HUES64 (cell line): Measurements from ENCODE around the gene PHF11.
"Not testable (repeated sequence)": the region's sequence is repeated elsewhere in the genome, so short reads cannot be mapped to it uniquely, and the experiment has no call there.

Experiments used
- H3K27ac ChIP-seq: 2 replicates; pipeline ENCODE4 v1.7.0; 2013; ENCODE audit warnings: low read depth, low read length, inconsistent platforms
- H3K27me3 ChIP-seq: 2 replicates; pipeline ENCODE4 v1.6.1; 2013; ENCODE audit warnings: mild to moderate bottlenecking, low read length; ENCODE audit not compliant: insufficient read depth
- H3K36me3 ChIP-seq: 2 replicates; pipeline ENCODE4 v1.6.1; 2013; ENCODE audit warnings: mild to moderate bottlenecking, low read length; ENCODE audit not compliant: insufficient read depth
- H3K4me1 ChIP-seq: 2 replicates; pipeline ENCODE4 v1.6.1; 2013; ENCODE audit warnings: mild to moderate bottlenecking, low read length, moderate library complexity; ENCODE audit not compliant: insufficient read depth
- H3K4me3 ChIP-seq: 2 replicates; pipeline ENCODE4 v1.5.1; 2013; ENCODE audit warnings: mild to moderate bottlenecking, low read length, moderate library complexity
- H3K9ac ChIP-seq: 2 replicates; pipeline ENCODE4 v1.6.1; 2013; ENCODE audit warnings: mild to moderate bottlenecking, low read depth, low read length
- H3K9me3 ChIP-seq: 2 replicates; pipeline ENCODE4 v1.6.1; 2013; ENCODE audit warnings: low read depth, low read length; ENCODE audit not compliant: insufficient read depth
- WGBS: fragments of 150-250, 120-280 bp; methylation state at CpG from one replicate; pipeline ENCODE4 v1.1.7; 2013; ENCODE audit warnings: missing lambda C conversion rate; 5-methylcytosine and 5-hydroxymethylcytosine counted together

The PHF11 gene

DNA sequence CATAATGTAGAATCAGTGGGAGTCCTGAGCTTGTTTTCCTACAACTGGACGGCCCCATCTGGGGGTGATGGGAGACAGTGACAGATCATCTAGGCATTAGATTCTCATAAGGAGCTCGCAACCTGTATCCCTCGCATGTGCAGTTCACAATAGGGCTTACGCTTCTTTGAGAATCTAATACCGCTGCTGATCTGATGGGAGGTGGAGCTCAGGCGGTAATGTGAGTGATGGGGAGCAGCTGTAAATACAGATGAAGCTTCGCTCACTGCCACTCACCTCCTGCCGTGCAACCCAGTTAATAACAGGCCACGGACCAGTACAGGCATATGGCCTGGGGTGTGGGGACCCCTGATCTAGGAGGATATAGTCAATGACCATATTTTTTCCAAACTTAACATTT is 50.8 kb downstream of the PHF11 start:
- no peak overlapping the region for H3K9ac ChIP-seq
- no peak overlapping the region for H3K27ac ChIP-seq
- H3K4me1 ChIP-seq: no peaks in the 10 kb centered on the region
- no peak overlapping the region for H3K4me3 ChIP-seq
- H3K9me3 ChIP-seq: no peaks in the 10 kb centered on the region
- peaks cover 74% of the 10 kb centered on the region for H3K36me3 ChIP-seq
- 97% methylated on average over 9 of the region's 9 CpGs for WGBS
- H3K27me3 ChIP-seq: no peaks in the 10 kb centered on the region

DNA sequence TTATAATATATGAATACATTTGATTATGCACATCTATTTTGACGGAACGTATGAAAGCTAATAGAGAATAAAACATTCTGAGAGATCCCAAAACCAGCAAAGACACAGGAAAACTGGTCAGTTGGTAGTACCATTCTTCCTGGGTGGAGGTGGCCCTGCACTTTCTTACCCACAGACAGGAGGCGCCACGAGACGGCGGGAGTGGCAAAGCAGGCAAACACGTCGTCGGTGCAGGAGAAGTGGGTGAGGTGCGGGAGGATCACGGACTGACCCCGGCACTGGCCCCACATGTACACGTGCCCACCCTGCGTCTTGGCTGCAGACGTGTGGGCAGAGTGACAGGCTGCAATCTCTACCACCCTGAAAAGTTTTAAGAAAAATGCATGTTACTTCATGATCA is 53.5 kb downstream of the PHF11 start:
- H3K36me3 ChIP-seq: peaks cover 65% of the 10 kb centered on the region
- H3K4me1 ChIP-seq: no peaks in the 10 kb centered on the region
- no peak overlapping the region for H3K9ac ChIP-seq
- no peaks in the 10 kb centered on the region for H3K9me3 ChIP-seq
- WGBS: 91% methylated on average over 15 of the region's 15 CpGs
- no peak overlapping the region for H3K27ac ChIP-seq
- no peak overlapping the region for H3K4me3 ChIP-seq
- no peaks in the 10 kb centered on the region for H3K27me3 ChIP-seq

DNA sequence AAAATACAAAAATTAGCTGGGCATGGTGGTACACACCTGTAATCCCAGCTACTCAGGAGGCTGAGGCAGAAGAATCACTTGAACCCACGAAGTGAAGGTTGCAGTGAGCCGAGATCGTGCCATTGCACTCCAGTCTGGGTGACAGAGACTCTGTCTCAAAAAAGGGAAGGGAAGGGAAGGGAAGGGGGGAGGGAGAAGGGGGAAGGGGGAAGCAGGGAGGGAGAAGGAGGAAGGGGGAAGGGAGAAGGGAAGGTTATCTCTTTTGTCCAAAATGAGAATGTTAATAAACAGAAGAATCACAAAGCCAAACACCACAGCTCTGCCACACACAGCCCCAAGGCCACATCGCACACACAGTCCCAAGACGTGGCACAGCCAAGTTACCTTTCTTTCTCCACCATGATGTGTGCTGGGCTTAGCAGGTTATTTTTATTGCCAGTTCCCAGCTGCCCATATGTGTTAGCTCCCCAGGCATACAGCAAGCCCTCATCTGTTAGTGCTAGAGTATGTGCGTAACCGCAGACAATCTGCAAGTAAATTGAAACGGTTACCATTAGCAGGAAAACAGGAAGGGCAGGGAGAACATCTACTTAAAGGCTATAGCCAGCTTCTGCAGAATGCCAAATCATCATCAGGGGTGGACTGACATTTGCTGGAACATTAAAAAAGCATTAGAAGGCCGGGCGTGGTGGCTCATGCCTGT is 55.3 kb downstream of the PHF11 start:
- Histone ChIP-seq H3K36me3 (peaks cover 64% of the 10 kb centered on the region), H3K4me3 (no peak overlapping the region), H3K27me3 (no peaks in the 10 kb centered on the region), H3K9ac (no peak overlapping the region), H3K9me3 (no peaks in the 10 kb centered on the region), H3K27ac (no peak overlapping the region), H3K4me1 (no peaks in the 10 kb centered on the region)
- WGBS: 96% methylated on average over 10 of the region's 10 CpGs

GRCh38 chr13:49553888-49554287 is 58.1 kb downstream of the PHF11 start:
- 93% methylated on average over 2 of the region's 2 CpGs for WGBS
- no peaks in the 10 kb centered on the region for H3K4me1 ChIP-seq
- no peaks in the 10 kb centered on the region for H3K9me3 ChIP-seq
- no peak overlapping the region for H3K4me3 ChIP-seq
- no peak overlapping the region for H3K27ac ChIP-seq
- no peaks in the 10 kb centered on the region for H3K27me3 ChIP-seq
- peaks cover 57% of the 10 kb centered on the region for H3K36me3 ChIP-seq
- H3K9ac ChIP-seq: no peak overlapping the region

GRCh38 chr13:49554387-49554786 is 58.6 kb downstream of the PHF11 start:
- no peak overlapping the region for H3K9ac ChIP-seq
- WGBS: 82% methylated on average over 10 of the region's 11 CpGs
- H3K27me3 ChIP-seq: no peaks in the 10 kb centered on the region
- no peak overlapping the region for H3K27ac ChIP-seq
- no peaks in the 10 kb centered on the region for H3K9me3 ChIP-seq
- no peaks in the 10 kb centered on the region for H3K4me1 ChIP-seq
- peaks cover 57% of the 10 kb centered on the region for H3K36me3 ChIP-seq
- H3K4me3 ChIP-seq: no peak overlapping the region

- WGBS: 95% methylated on average over 3 of the region's 3 CpGs
- no peak overlapping the region for H3K9ac ChIP-seq
- H3K4me3 ChIP-seq: no peak overlapping the region
- no peak overlapping the region for H3K27ac ChIP-seq
- peaks cover 62% of the 10 kb centered on the region for H3K36me3 ChIP-seq
- H3K9me3 ChIP-seq: no peaks in the 10 kb centered on the region
- H3K27me3 ChIP-seq: no peaks in the 10 kb centered on the region
- no peaks in the 10 kb centered on the region for H3K4me1 ChIP-seq
Observed at GRCh38 chr13:49559006-49559405, 63.3 kb downstream of the PHF11 start.

DNA sequence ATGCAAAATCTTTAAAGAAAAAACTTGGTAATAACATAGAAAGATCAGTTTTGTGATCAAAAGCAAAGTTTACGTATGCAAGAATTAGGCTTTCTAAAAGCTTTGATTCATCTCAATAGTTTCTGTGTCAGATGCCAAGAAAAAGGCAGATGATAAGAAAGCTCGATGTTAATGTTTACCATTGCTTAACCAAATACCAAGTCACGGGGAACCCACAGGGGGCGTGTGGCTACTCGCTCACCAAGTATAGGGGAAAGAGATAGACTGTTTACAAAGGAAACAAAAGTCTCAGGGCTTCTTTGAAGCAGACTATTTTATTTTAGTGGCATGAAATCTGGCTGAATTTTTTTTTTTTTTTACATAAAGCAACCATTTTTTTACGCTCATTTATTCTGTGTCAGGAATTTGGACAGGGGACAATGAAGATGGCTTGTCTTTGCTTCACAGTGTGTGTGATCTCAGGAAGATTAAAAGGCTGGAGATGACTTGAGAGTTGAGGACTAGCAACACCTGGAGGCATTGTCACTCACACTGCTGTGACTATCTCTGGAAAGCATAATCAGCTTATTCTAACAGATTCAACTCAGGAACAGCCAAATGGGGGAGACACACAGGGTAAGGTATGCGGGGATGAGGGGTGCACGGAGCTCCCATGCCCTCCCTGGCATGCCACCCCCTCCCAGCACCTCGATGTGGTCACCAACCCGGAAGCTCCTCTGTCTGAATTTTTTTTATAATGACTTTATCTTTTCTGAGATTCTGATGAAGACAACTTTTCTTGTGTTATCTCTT is 64.7 kb downstream of the PHF11 start:
- WGBS: 85% methylated on average over 10 of the region's 10 CpGs
- no peak overlapping the region for H3K9ac ChIP-seq
- no peaks in the 10 kb centered on the region for H3K4me1 ChIP-seq
- no peaks in the 10 kb centered on the region for H3K27me3 ChIP-seq
- no peak overlapping the region for H3K4me3 ChIP-seq
- H3K27ac ChIP-seq: no peak overlapping the region
- H3K9me3 ChIP-seq: no peaks in the 10 kb centered on the region
- H3K36me3 ChIP-seq: peaks cover 53% of the 10 kb centered on the region

- Histone ChIP-seq H3K27ac (no peak overlapping the region), H3K36me3 (peaks cover 48% of the 10 kb centered on the region), H3K4me1 (no peaks in the 10 kb centered on the region), H3K9me3 (no peaks in the 10 kb centered on the region), H3K27me3 (no peaks in the 10 kb centered on the region), H3K4me3 (no peak overlapping the region), H3K9ac (no peak overlapping the region)
- WGBS: 86% methylated on average over 3 of the region's 3 CpGs
Observed at GRCh38 chr13:49561062-49561410, 65.3 kb downstream of the PHF11 start.

DNA sequence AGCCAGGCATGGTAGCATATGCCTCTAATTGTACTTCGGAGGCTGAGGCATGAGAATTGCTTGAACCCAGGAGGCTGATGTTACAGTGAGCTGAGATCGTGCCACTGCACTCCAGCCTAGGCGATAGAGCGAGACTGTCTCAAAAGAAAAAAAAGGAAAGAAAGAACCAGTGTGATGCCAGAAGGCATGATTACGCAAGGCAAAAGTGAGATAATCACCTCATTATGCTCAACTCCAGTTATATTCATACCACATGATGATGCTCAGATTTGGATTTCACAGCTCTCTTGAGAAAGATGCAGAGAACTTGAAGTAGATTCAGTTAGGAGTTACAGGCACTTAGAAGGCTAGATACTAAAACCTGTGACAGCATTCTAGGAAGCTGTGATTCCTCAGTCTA is 67.8 kb downstream of the PHF11 start:
- H3K9me3 ChIP-seq: no peaks in the 10 kb centered on the region; the same call in 1 of the 2 replicates
- 94% methylated on average over 5 of the region's 5 CpGs for WGBS
- H3K27ac ChIP-seq: no peak overlapping the region
- no peak overlapping the region for H3K9ac ChIP-seq
- H3K36me3 ChIP-seq: peaks cover 51% of the 10 kb centered on the region
- no peaks in the 10 kb centered on the region for H3K27me3 ChIP-seq
- no peak overlapping the region for H3K4me3 ChIP-seq
- no peaks in the 10 kb centered on the region for H3K4me1 ChIP-seq

GRCh38 chr13:49565461-49565860 is 69.7 kb downstream of the PHF11 start:
- not testable (repeated sequence) for H3K9ac ChIP-seq
- WGBS: 95% methylated on average over 19 of the region's 25 CpGs

DNA sequence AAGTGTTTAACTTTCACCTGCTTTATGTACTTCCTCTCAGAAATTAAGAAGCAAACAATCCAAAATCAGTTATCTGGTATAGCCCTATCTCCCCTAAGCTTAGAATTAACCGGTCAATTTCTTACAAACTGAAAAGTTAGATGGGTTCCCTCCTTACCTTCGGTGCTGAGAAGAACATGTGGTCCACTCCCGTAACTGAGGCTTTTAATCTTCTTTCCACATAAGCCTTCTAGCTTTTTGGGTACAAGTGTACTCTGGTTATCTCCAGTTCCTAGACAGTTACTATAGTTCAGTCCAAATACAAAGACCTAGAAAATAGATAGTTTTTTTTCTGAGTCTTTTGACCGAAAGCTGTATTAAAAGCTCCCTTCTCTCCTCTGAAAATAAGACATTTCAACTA is 70.7 kb downstream of the PHF11 start:
- Histone ChIP-seq H3K27ac (no peak overlapping the region), H3K9me3 (no peaks in the 10 kb centered on the region; the same call in 1 of the 2 replicates), H3K36me3 (peaks cover 24% of the 10 kb centered on the region), H3K27me3 (no peaks in the 10 kb centered on the region), H3K9ac (no peak overlapping the region), H3K4me3 (no peak overlapping the region), H3K4me1 (no peaks in the 10 kb centered on the region)
- WGBS: 96% methylated on average over 3 of the region's 4 CpGs

More at GRCh38 chr13:49565461-49565860, 69.7 kb downstream of the PHF11 start:
- H3K27ac ChIP-seq, H3K4me3 ChIP-seq, H3K27me3 ChIP-seq, H3K4me1 ChIP-seq, H3K9me3 ChIP-seq: not testable (repeated sequence)
- H3K36me3 ChIP-seq: peaks cover 33% of the 10 kb centered on the region
